ENCODE measurements around the gene TSC22D1. TPM values are rescaled to one million over a fixed set of nuclear protein-coding genes. Genes with fewer than 3 reads are reported as not detected.

The TSC22D1 gene
- total RNA-seq, 1 experiment from 2014 or later: 37.2 TPM

DNA sequence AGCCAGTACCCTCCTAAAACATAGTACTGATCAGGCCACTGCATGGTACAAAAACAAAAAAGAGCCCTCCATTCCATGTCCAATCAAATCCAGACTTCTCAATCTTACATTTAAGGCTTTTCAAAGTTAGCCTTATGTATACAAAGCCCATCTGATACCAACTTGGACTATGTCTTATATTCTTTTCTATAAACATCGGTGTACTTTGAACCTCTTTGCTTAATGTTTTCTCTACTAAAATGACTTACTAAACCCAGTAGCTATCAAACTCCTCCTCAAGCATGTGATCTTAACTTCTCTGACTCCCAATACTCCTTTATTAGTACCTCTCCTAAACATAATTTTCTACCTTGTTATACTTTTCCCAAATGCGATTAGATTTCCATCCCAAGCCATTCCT lies 14.8 kb downstream of the TSC22D1 start:
- Histone ChIP-seq H3K27ac (ENCODE audit: low read depth, low read length, poor library complexity, severe bottlenecking) (no peak overlapping the region), H3K36me3 (ENCODE audit: insufficient read depth, low read length, poor library complexity, severe bottlenecking) (no peaks in the 10 kb centered on the region), H3K27me3 (replicated peaks; ENCODE audit: insufficient read depth, low read depth, low read length, poor library complexity) (no peaks in the 10 kb centered on the region), H3K9me3 (ENCODE audit: low read depth, low read length, poor library complexity, severe bottlenecking) (no peaks in the 10 kb centered on the region), H3K4me1 (ENCODE audit: insufficient read depth, low read length, poor library complexity, severe bottlenecking) (no peaks in the 10 kb centered on the region), H3K4me3 (ENCODE audit: low read depth, low read length, poor library complexity, severe bottlenecking) (no peak overlapping the region)
- DNase-seq (ENCODE audit: low spot score): no peak
- BruUV-seq (replicated peaks): no TSS peak
- intact Hi-C loops (cut with micrococcal nuclease; ENCODE audit: unreplicated experiment): no loop called here
- TF ChIP-seq, protein P1, sequence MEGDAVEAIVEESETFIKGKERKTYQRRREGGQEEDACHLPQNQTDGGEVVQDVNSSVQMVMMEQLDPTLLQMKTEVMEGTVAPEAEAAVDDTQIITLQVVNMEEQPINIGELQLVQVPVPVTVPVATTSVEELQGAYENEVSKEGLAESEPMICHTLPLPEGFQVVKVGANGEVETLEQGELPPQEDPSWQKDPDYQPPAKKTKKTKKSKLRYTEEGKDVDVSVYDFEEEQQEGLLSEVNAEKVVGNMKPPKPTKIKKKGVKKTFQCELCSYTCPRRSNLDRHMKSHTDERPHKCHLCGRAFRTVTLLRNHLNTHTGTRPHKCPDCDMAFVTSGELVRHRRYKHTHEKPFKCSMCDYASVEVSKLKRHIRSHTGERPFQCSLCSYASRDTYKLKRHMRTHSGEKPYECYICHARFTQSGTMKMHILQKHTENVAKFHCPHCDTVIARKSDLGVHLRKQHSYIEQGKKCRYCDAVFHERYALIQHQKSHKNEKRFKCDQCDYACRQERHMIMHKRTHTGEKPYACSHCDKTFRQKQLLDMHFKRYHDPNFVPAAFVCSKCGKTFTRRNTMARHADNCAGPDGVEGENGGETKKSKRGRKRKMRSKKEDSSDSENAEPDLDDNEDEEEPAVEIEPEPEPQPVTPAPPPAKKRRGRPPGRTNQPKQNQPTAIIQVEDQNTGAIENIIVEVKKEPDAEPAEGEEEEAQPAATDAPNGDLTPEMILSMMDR (conservative IDR thresholded peaks at IDR 0.05; ENCODE audit: low read depth, low read length): no peak
- TF ChIP-seq EZH2 (IDR thresholded peaks at IDR 0.05; ENCODE audit: borderline replicate concordance, low read depth, low read length, poor library complexity, severe bottlenecking): no peak
- ChIA-PET CTCF (no interaction called here), POLR2A (ENCODE audit: low non-redundant PET) (no interaction called here)

DNA sequence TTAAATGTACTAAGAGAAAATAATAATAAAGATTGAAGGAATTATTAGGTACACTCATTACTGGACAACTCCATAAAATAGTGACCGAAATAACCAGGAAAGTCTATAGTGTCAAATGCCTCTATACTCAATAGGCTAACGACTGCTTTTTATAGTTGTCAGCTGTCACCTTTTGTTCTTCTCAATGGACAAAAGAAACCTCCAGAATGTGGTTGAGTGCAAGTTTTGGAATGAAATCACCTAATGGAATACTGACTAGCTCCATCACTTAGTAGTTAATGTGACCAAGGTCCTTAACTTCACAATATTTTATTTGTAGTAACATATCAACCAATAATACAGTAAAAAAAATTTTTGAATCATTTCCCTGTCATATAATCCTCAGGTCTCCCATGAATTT lies 18.1 kb downstream of the TSC22D1 start:
- no peak for TF ChIP-seq EZH2 (IDR thresholded peaks at IDR 0.05; ENCODE audit: borderline replicate concordance, low read depth, low read length, poor library complexity, severe bottlenecking)
- TF ChIP-seq, protein P1 (conservative IDR thresholded peaks at IDR 0.05; ENCODE audit: low read depth, low read length): no peak
- POLR2A ChIA-PET (ENCODE audit: low non-redundant PET): no interaction called here
- Histone ChIP-seq H3K36me3 (ENCODE audit: insufficient read depth, low read length, poor library complexity, severe bottlenecking) (no peaks in the 10 kb centered on the region), H3K4me1 (ENCODE audit: insufficient read depth, low read length, poor library complexity, severe bottlenecking) (no peaks in the 10 kb centered on the region), H3K27ac (ENCODE audit: low read depth, low read length, poor library complexity, severe bottlenecking) (no peak overlapping the region), H3K4me3 (ENCODE audit: low read depth, low read length, poor library complexity, severe bottlenecking) (no peak overlapping the region), H3K27me3 (replicated peaks; ENCODE audit: insufficient read depth, low read depth, low read length, poor library complexity) (no peaks in the 10 kb centered on the region), H3K9me3 (ENCODE audit: low read depth, low read length, poor library complexity, severe bottlenecking) (no peaks in the 10 kb centered on the region)
- intact Hi-C loops (cut with micrococcal nuclease; ENCODE audit: unreplicated experiment): no loop called here
- DNase-seq (ENCODE audit: low spot score): no peak
- BruUV-seq (replicated peaks): no TSS peak
- CTCF ChIA-PET: no interaction called here

DNA sequence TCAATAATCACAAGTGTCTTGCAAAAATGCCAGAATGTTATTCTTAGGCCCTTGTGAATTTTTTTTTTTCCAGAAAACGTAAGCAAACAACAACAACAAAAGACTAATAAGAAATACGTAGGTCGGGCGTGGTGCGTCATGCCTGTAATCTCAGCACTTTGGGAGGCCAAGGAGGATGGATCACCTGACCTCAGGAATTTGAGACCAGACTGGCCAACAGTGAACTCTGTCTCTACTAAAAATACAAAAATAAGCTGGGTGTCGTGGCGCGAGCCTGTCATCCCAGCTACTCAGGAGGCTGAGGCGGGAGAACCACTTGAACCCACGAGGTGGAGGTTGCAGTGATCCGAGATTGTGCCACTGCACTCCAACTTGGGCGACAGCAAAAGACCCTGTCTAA lies 20.9 kb downstream of the TSC22D1 start:
- Histone ChIP-seq H3K9me3 (ENCODE audit: low read depth, low read length, poor library complexity, severe bottlenecking) (no peaks in the 10 kb centered on the region), H3K4me3 (ENCODE audit: low read depth, low read length, poor library complexity, severe bottlenecking) (no peak overlapping the region), H3K27me3 (replicated peaks; ENCODE audit: insufficient read depth, low read depth, low read length, poor library complexity) (no peaks in the 10 kb centered on the region), H3K4me1 (ENCODE audit: insufficient read depth, low read length, poor library complexity, severe bottlenecking) (no peaks in the 10 kb centered on the region), H3K27ac (ENCODE audit: low read depth, low read length, poor library complexity, severe bottlenecking) (no peak overlapping the region), H3K36me3 (ENCODE audit: insufficient read depth, low read length, poor library complexity, severe bottlenecking) (no peaks in the 10 kb centered on the region)
- no peak for DNase-seq (ENCODE audit: low spot score)
- POLR2A ChIA-PET (ENCODE audit: low non-redundant PET): no interaction called here
- BruUV-seq (replicated peaks): no TSS peak
- CTCF ChIA-PET: no interaction called here
- intact Hi-C loops (cut with micrococcal nuclease; ENCODE audit: unreplicated experiment): no loop called here
- no peak for TF ChIP-seq EZH2 (IDR thresholded peaks at IDR 0.05; ENCODE audit: borderline replicate concordance, low read depth, low read length, poor library complexity, severe bottlenecking)
- TF ChIP-seq, protein P1 (conservative IDR thresholded peaks at IDR 0.05; ENCODE audit: low read depth, low read length): no peak

Measured in A673 (cell line).